H1 (cell line): ENCODE results near the gene BTRC.

Experiments
- CBX8 ChIP-seq: fragments of 300-800, 300-1000 bp; sonication (generic); IDR thresholded peaks from 2 replicates; pipeline ENCODE4 v1.7.1; 2016; ENCODE audit warnings: low read depth, low read length, borderline replicate concordance
- CTCF ChIP-seq, 3 experiments: IDR thresholded peaks; 1 replicate in 2 of 3; 2 replicates in 1 of 3; pipeline versions ENCODE4 v1.5.1 to v1.6.1; 2011; ENCODE audit warnings: low read length in 3 of 3, mild to moderate bottlenecking in 3 of 3, inconsistent platforms in 2 of 3, low read depth in 1 of 3, moderate library complexity in 1 of 3; ENCODE audit not compliant: insufficient read depth in 1 of 3; ENCODE audit errors: control extremely low read depth in 1 of 3
- EZH2 ChIP-seq: fragments of 200-600 bp; sonication (generic); IDR thresholded peaks from 2 replicates; pipeline ENCODE4 v1.7.1; 2012; ENCODE audit warnings: low read depth, mild to moderate bottlenecking, moderate library complexity, low read length, inconsistent platforms; ENCODE audit not compliant: severe bottlenecking

GRCh38 chr10:101397140-101397539 lies 43.2 kb downstream of the BTRC start:
- TF ChIP-seq EZH2, result no peak
- TF ChIP-seq CTCF (IDR thresholded peaks at IDR 0.05; ENCODE audit: control extremely low read depth in 1 of 3, insufficient read depth in 1 of 3, low read depth in 1 of 3, low read length in 3 of 3), result no peak
- TF ChIP-seq CBX8, result no peak
